ENCODE results near the gene ZBTB20.

- TF ChIP-seq CTCF (IDR thresholded peaks at IDR 0.05; ENCODE audit: low read depth, low read length) (no peak), EZH2phosphoT487 (IDR thresholded peaks at IDR 0.05; ENCODE audit: low read depth) (no peak)
Measured at GRCh38 chr3:114553949-114554593, 593.0 kb downstream of the ZBTB20 start.

All from OCI-LY3 (cell line).